Heart left ventricle (tissue), 16 donors: ENCODE results near the gene CEACAM8. TPM values are rescaled to one million over a fixed set of nuclear protein-coding genes. Genes with fewer than 3 reads are reported as not detected.
"Not testable (repeated sequence)": the region's sequence is repeated elsewhere in the genome, so short reads cannot be mapped to it uniquely, and the experiment has no call there.

ENCODE experiments used
- ATAC-seq, 4 donors: fragments of 200-7000 bp; cut with Tn5 transposase; one replicate each; pipeline ENCODE4 v1.9.1; 2020 to 2022; ENCODE audit warnings: moderate library complexity in 4 of 4, mild to moderate bottlenecking in 3 of 4, moderate number of reproducible peaks in 1 of 4
- DNase-seq, 5 donors: peaks; one replicate each; pipeline ENCODE4 v3.0.0-alpha.2; 2020
- H3K27ac ChIP-seq, 12 donors: fragments of 200-600 bp; sonication (generic) in 4 of 12; one replicate each; pipeline versions ENCODE4 v1.5.0 to v1.8.0; 2016 to 2022; ENCODE audit warnings: mild to moderate bottlenecking in 2 of 12
- H3K27me3 ChIP-seq, 9 donors: fragments of 200-600 bp; sonication (generic) in 2 of 9; one replicate each; pipeline versions ENCODE4 v1.5.1 to v1.8.0; 2016 to 2022; ENCODE audit warnings: mild to moderate bottlenecking in 3 of 9
- H3K36me3 ChIP-seq, 9 donors: fragments of 200-600 bp; sonication (generic) in 2 of 9; one replicate each; pipeline versions ENCODE4 v1.5.0 to v1.8.0; 2018 to 2022; ENCODE audit warnings: mild to moderate bottlenecking in 2 of 9
- H3K4me1 ChIP-seq, 12 donors: fragments of 200-600 bp; sonication (generic) in 4 of 12; one replicate each; pipeline versions ENCODE4 v1.5.0 to v1.8.0; 2016 to 2022; ENCODE audit warnings: mild to moderate bottlenecking in 3 of 12
- H3K4me3 ChIP-seq, 12 donors: fragments of 200-600 bp; sonication (generic) in 4 of 12; one replicate each; pipeline versions ENCODE4 v1.5.0 to v1.8.0; 2017 to 2022; ENCODE audit warnings: mild to moderate bottlenecking in 9 of 12, moderate library complexity in 4 of 12
- H3K9me3 ChIP-seq, 12 donors: fragments of 200-600 bp; sonication (generic) in 4 of 12; one replicate each; pipeline versions ENCODE4 v1.5.0 to v1.8.0; 2016 to 2022; ENCODE audit warnings: mild to moderate bottlenecking in 1 of 12
- POLR2A ChIP-seq, 2 donors: fragments of 450-650 bp; IDR thresholded peaks; one replicate each; pipeline ENCODE4 v1.6.1; 2017; ENCODE audit warnings: antibody characterized with exemption in 2 of 2, mild to moderate bottlenecking in 2 of 2, moderate library complexity in 2 of 2
- WGBS, 4 donors: extraction: QIAGEN DNeasy Blood & Tissue Kit in 2 of 4; methylation state at CpG; one replicate each; pipeline versions ENCODE4 v1.1.5 to v1.1.7; 2013 to 2018; 5-methylcytosine and 5-hydroxymethylcytosine counted together
- intact Hi-C, 10 donors: fragments of 100-400 bp; cut with DNase I; formaldehyde crosslinking; loops; one replicate each; pipeline versions ENCODE4 v1.11.1 to v1.14.2; 2022
- polyA plus RNA-seq, 2 donors: library from polyadenylated mRNA; stranded (reverse); fragments of 200-250 nt; gene quantifications; one replicate each; pipeline ENCODE4 v1.2.3, GENCODE V29; 2013
- total RNA-seq, 9 donors: library from RNA; depleted of rRNA in 2 of 9; stranded (reverse); fragments of >200 nt in 2 of 9; fragmentation: NEBNext Ultra II Directional in 3 of 9; extraction: Animal tissue kit (Norgen Biotek cat#: 25700) in 3 of 9; gene quantifications; one replicate each; pipeline versions ENCODE4 v1.1.0 to v1.2.4, GENCODE V29; 2016 to 2023
- TF ChIP-seq, protein P1 (sequence below), 12 donors: fragments of 200-600 bp; sonication (generic) in 4 of 12; IDR thresholded peaks; one replicate each; pipeline versions ENCODE4 v1.5.0 to v1.8.0; 2018 to 2022; ENCODE audit warnings: antibody characterized with exemption in 12 of 12, mild to moderate bottlenecking in 5 of 12
- donor health status: ischemic (EF 13 %, LVEDD 7.1; RV severe dilation, severe dysfunction).
- donor health status: healthy with polysubstance abuse.
- donor health status: DM: no; HTN: yes; CAD: no.
- donor health status: DM: no; HTN: no; CAD: no.
- donor health status: ischemic (EF 25% LVEDD 6.9; RV normal size, moderate dysfunction).
- donor health status: ischemic (EF 25% LVEDD 5.7; RV mildly dilated, moderate dysfunction).
- donor health status: healthy.
- donor health status: DM: yes; HTN: yes; CAD: no.
- donor health status: ischemic (EF 35%, LVEDD 5.7; RV mildly dilated, moderate dysfunction).
- donor health status: nonischemic (EF 11% LVEDD 7.7; RV severe dilation, severe dysfunction).
- donor health status: DM: yes; HTN: yes; CAD: no.
- donor health status: PGD.
- donor health status: ischemic (EF 29% LVEDD 5.4; RV normal size, mild dysfunction).
- donor health status: nonischemic (EF 23%, LVEDD 6.1; RV moderate dilation, normal function).

CEACAM8 gene
- total and polyA plus RNA-seq, 11 donors, result 0.10 to 0.56 TPM; not detected in 9

DNA sequence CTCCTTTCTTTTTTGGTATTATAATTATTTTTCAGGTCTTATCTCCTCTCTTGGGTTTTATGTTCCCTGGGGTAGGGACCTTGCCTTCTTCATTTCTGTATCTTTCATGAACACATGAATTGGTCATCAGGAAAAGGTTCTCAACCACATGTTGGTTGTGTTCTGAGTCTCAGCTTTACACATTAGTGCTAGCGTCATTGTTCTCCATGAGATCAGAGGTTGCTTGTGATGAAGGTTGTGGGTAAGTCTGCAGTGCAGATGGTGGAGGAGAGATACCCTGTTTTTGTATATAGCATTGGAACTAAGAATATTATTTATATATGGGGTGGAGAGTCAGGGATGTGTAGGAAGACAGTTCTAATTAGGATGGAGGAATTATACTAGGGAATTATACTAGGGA is 24.5 kb upstream of the CEACAM8 start:
- Histone ChIP-seq H3K27ac (no peak overlapping the region), H3K9me3 (no peaks in the 10 kb centered on the region), H3K4me1 (no peaks in the 10 kb centered on the region), H3K27me3 (peaks cover 0 to 6% (median 0%) of the 10 kb centered on the region in 9 donors), H3K4me3 (no peak overlapping the region), H3K36me3 (no peaks in the 10 kb centered on the region)
- 87 to 90% (median 88%) methylated on average over 1 of the region's 1 CpG for WGBS, 4 donors
- no peak for ATAC-seq
- TF ChIP-seq, protein P1, sequence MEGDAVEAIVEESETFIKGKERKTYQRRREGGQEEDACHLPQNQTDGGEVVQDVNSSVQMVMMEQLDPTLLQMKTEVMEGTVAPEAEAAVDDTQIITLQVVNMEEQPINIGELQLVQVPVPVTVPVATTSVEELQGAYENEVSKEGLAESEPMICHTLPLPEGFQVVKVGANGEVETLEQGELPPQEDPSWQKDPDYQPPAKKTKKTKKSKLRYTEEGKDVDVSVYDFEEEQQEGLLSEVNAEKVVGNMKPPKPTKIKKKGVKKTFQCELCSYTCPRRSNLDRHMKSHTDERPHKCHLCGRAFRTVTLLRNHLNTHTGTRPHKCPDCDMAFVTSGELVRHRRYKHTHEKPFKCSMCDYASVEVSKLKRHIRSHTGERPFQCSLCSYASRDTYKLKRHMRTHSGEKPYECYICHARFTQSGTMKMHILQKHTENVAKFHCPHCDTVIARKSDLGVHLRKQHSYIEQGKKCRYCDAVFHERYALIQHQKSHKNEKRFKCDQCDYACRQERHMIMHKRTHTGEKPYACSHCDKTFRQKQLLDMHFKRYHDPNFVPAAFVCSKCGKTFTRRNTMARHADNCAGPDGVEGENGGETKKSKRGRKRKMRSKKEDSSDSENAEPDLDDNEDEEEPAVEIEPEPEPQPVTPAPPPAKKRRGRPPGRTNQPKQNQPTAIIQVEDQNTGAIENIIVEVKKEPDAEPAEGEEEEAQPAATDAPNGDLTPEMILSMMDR (IDR thresholded peaks at IDR 0.05), result no peak
- no peak for TF ChIP-seq POLR2A (IDR thresholded peaks at IDR 0.05)
- no peak for DNase-seq
- intact Hi-C loops, result no loop called here

DNA sequence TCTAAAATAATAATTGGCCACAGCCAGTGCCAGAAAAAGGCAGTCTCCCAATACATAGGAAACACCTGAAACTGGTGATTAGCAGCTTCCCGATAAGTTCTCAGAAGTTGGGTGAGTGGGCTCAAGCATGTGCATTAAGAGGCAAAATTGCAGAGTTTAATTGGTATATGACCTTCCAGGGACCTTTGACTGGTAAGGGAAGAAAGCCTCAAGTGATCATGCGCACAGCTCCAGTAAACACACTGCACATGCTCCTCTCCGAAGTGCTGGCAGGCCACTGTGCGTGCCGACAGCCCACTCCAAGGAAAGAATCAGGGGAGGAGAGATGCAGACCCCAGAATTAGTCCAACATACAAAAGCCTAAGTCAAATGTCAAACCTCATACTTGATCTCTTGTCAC is 18.9 kb upstream of the CEACAM8 start:
- H3K4me1 ChIP-seq, result no peaks in the 10 kb centered on the region
- H3K36me3 ChIP-seq, result no peaks in the 10 kb centered on the region
- no peak overlapping the region for H3K27ac ChIP-seq
- H3K27me3 ChIP-seq, result peaks cover 0 to 6% (median 0%) of the 10 kb centered on the region in 9 donors
- no peak for DNase-seq
- intact Hi-C loops, result no loop called here
- no peak overlapping the region for H3K4me3 ChIP-seq
- 70 to 76% (median 74%) methylated on average over 5 of the region's 5 CpGs for WGBS, 4 donors
- TF ChIP-seq, protein P1 (IDR thresholded peaks at IDR 0.05), result no peak
- TF ChIP-seq POLR2A (IDR thresholded peaks at IDR 0.05), result no peak
- no peak for ATAC-seq
- H3K9me3 ChIP-seq, result no peaks in the 10 kb centered on the region

DNA sequence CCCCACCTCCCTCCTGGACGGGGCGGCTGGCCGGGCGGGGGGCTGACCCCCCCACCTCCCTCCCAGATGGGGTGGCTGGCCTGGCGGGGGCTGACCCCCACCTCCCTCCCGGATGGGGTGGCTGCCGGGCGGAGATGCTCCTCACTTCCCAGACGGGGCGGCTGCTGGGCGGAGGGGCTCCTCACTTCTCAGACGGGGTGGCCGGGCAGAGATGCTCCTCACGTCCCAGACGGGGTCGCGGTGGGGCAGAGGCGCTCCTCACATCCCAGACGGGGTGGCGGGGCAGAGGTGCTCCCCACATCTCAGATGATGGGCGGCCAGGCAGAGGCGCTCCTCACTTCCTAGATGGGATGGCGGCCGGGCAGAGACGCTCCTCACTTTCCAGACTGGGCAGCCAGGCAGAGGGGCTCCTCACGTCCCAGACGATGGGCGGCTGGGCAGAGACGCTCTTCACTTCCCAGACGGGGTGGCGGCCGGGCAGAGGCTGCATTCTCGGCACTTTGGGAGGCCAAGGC is 15.7 kb upstream of the CEACAM8 start:
- H3K9me3 ChIP-seq, intact Hi-C loops, H3K27ac ChIP-seq, H3K4me3 ChIP-seq, H3K4me1 ChIP-seq, DNase-seq, H3K27me3 ChIP-seq, H3K36me3 ChIP-seq, ATAC-seq: not testable (repeated sequence)
- 93 to 100% (median 95%) methylated on average over 1 to 32 of the region's 33 CpGs for WGBS, 4 donors

DNA sequence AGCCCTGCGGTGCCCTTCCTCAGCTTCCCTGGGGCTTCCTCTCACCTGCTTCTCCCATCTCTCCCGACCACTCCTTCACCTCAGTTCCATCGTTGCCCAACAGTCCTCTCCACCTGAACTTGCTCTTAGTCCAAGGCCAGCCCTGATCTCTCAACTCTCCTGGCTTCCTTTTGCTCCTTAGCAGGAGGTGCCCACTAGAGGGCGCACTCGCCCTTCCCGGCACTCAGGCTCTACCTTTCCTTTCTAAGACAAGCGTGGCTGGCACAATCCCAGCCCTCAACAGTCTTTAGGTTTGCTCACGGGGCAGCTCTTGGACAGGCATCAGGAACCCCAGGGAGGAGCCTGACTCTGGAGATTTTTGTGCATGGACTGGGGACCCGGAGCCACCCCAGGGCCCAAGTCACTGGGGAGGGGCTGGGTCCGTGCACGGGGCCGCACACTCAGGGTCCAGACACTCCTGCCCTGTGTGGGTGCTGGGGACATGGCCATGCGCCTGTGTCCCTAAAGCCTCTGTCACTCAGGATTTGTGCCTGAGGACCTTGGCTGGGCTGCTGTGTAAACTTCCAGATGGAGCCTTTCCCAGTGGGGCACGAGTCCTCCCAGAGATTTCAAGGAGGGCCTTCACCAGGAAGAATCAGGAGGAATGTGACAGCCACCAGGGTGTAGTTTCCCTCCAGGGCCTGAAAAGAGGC is 12.1 kb upstream of the CEACAM8 start:
- 26 to 37% (median 36%) methylated on average over 11 to 14 of the region's 14 CpGs for WGBS, 4 donors
- peaks cover 0 to 12% (median 0%) of the 10 kb centered on the region in 9 donors for H3K27me3 ChIP-seq
- no peak overlapping the region for H3K4me3 ChIP-seq
- peak in 2 of 4 donors; percentile 13 to 61 for ATAC-seq
- intact Hi-C loops, result no loop called here
- no peak overlapping the region for H3K27ac ChIP-seq
- TF ChIP-seq, protein P1 (IDR thresholded peaks at IDR 0.05), result peak in 11 of 12 donors; percentile 18 to 67 (median 53)
- TF ChIP-seq POLR2A (IDR thresholded peaks at IDR 0.05), result no peak
- peaks cover 0 to 7% (median 0%) of the 10 kb centered on the region in 12 donors for H3K9me3 ChIP-seq
- DNase-seq, result peak in 4 of 5 donors; percentile 14 to 73 (median 33)
- H3K36me3 ChIP-seq, result no peaks in the 10 kb centered on the region
- H3K4me1 ChIP-seq, result no peaks in the 10 kb centered on the region
